GM12878 (cell line): ENCODE measurements around the gene FBRSL1. TPM values are rescaled to one million over a fixed set of nuclear protein-coding genes. Genes with fewer than 3 reads are reported as not detected.

Experiments
- ATAC-seq: fragments of 200-7000 bp; cut with Tn5 transposase; 3 replicates; pipeline ENCODE4 v1.9.1; 2020; ENCODE audit warnings: mild to moderate bottlenecking, moderate library complexity
- BruUV-seq: library from RNA; stranded (reverse); fragments of 400-500 nt; replicated peaks from 2 replicates; lab custom pipeline; 2021; lab: Mats Ljungman, UMichigan
- CTCF ChIA-PET: fragments of 300-600 bp; sonication (Branson Sonifier 250); formaldehyde crosslinking; extraction: SDS; loops from one replicate; lab custom pipeline; 2021; ENCODE audit warnings: inconsistent platforms; lab: Yijun Ruan, JAX
- POLR2A ChIA-PET: fragments of 350-600 bp; formaldehyde crosslinking; extraction: SDS; loops from one replicate; lab custom pipeline; 2021; ENCODE audit warnings: inconsistent platforms; lab: Charles Lee
- RAD21 ChIA-PET: fragments of 300-600 bp; sonication (Branson Sonifier 250); formaldehyde crosslinking; loops from one replicate; lab custom pipeline; 2023; ENCODE audit warnings: antibody characterized with exemption; ENCODE audit not compliant: unreplicated experiment; lab: Charles Lee
- SMC1A ChIA-PET: fragments of 300-600 bp; sonication (Branson Sonifier 250); formaldehyde crosslinking; loops from one replicate; lab custom pipeline; 2023; ENCODE audit not compliant: unreplicated experiment, uncharacterized antibody; lab: Charles Lee
- DNase-seq: peaks from one replicate; pipeline ENCODE4 v3.0.0-alpha.2; 2011; ENCODE audit warnings: low read depth, low spot score
- FAIRE-seq: peaks from 3 replicates; lab custom pipeline; 2011; peaks lifted over from hg19 to GRCh38; lab: Jason Lieb, UNC
- H2AFZ ChIP-seq: 2 replicates; pipeline ENCODE4 v1.6.0; 2011; ENCODE audit warnings: low read depth, low read length, control low read depth; ENCODE audit not compliant: control insufficient read depth
- H3K27ac ChIP-seq: 2 replicates; pipeline ENCODE4 v1.5.1; 2011; ENCODE audit warnings: control low read depth; ENCODE audit not compliant: control insufficient read depth, insufficient read depth
- H3K27me3 ChIP-seq, 2 experiments: replicated peaks in 1 of 2; 2 replicates each; pipeline versions ENCODE4 v1.6.0 to v1.6.1; 2011; ENCODE audit warnings: low read length in 1 of 2; ENCODE audit not compliant: control insufficient read depth in 2 of 2, insufficient read depth in 2 of 2
- H3K36me3 ChIP-seq, 2 experiments: 2 replicates each; pipeline ENCODE4 v1.5.1; 2011; ENCODE audit warnings: low read length in 1 of 2; ENCODE audit not compliant: control insufficient read depth in 2 of 2, insufficient read depth in 2 of 2
- H3K4me1 ChIP-seq: 2 replicates; pipeline ENCODE4 v1.6.1; 2011; ENCODE audit warnings: mild to moderate bottlenecking, low read length, moderate library complexity, mixed read lengths; ENCODE audit not compliant: control insufficient read depth, insufficient read depth
- H3K4me2 ChIP-seq: 2 replicates; pipeline ENCODE4 v1.6.0; 2011; ENCODE audit warnings: control low read depth; ENCODE audit not compliant: control insufficient read depth, insufficient read depth
- H3K4me3 ChIP-seq: fragments of 200-600 bp; sonication (generic); 2 replicates; pipeline ENCODE4 v1.5.1; 2016
- H3K79me2 ChIP-seq: 2 replicates; pipeline ENCODE4 v1.6.0; 2011; ENCODE audit warnings: low read length; ENCODE audit not compliant: control insufficient read depth, insufficient read depth
- H3K9ac ChIP-seq: 2 replicates; pipeline ENCODE4 v1.8.0; 2011; ENCODE audit warnings: low read length, control low read depth, mixed read lengths; ENCODE audit not compliant: control insufficient read depth, insufficient read depth
- H3K9me3 ChIP-seq: replicated peaks from 3 replicates; pipeline ENCODE4 v1.5.1; 2011; ENCODE audit warnings: mild to moderate bottlenecking, low read length; ENCODE audit not compliant: control insufficient read depth, insufficient read depth
- H4K20me1 ChIP-seq: 2 replicates; pipeline ENCODE4 v1.6.0; 2011; ENCODE audit not compliant: control insufficient read depth, insufficient read depth
- BRCA1 ChIP-seq: IDR thresholded peaks from 2 replicates; pipeline ENCODE4 v1.6.1; 2011; ENCODE audit warnings: low read depth, low read length, improper control_type of control experiment
- CEBPB ChIP-seq, 2 experiments: fragments of 150-350 bp in 1 of 2; IDR thresholded peaks; 2 replicates each; pipeline ENCODE4 v1.6.1; 2012 to 2014; ENCODE audit warnings: low read depth in 2 of 2, low read length in 2 of 2, borderline replicate concordance in 1 of 2, inconsistent platforms in 1 of 2
- ESRRA ChIP-seq: IDR thresholded peaks from 2 replicates; pipeline ENCODE4 v1.6.1; 2012; ENCODE audit warnings: mild to moderate bottlenecking, low read length, improper control_type of control experiment
- MTA3 ChIP-seq: IDR thresholded peaks from 2 replicates; pipeline ENCODE4 v1.6.1; 2012; ENCODE audit warnings: low read length, inconsistent platforms, borderline replicate concordance
- PAX5 ChIP-seq: IDR thresholded peaks from 2 replicates; pipeline ENCODE4 v1.6.1; 2011; ENCODE audit warnings: low read depth, low read length, borderline replicate concordance
- PKNOX1 ChIP-seq: fragments of 450-650 bp; IDR thresholded peaks from 2 replicates; pipeline ENCODE4 v1.6.1; 2016; ENCODE audit warnings: mild to moderate bottlenecking
- RUNX3 ChIP-seq: IDR thresholded peaks from 2 replicates; pipeline ENCODE4 v1.6.1; 2012; ENCODE audit warnings: low read length, inconsistent platforms
- SUZ12 ChIP-seq: fragments of 200-600 bp; sonication (generic); IDR thresholded peaks from one replicate; pipeline ENCODE4 v1.6.1; 2018; ENCODE audit warnings: antibody characterized with exemption, mild to moderate bottlenecking; ENCODE audit not compliant: unreplicated experiment
- WGBS: methylation state at CpG from one replicate; pipeline ENCODE4 v1.1.6; 2016; ENCODE audit warnings: low lambda C conversion rate; ENCODE audit not compliant: insufficient replicate concordance, insufficient coverage; ENCODE audit errors: missing lambda C conversion rate; 5-methylcytosine and 5-hydroxymethylcytosine counted together
- in situ Hi-C: fragments of 300-500 bp; cut with MboI; formaldehyde crosslinking; loops from 9 replicates; pipeline ENCODE4 v1.14.3; 2018; ENCODE audit warnings: mixed read lengths
- intact Hi-C: fragments of 100-400 bp; cut with micrococcal nuclease; formaldehyde crosslinking; loops from one replicate; pipeline ENCODE4 v1.14.2; 2022; ENCODE audit not compliant: unreplicated experiment
- polyA plus RNA-seq, 11 experiments: library from polyadenylated mRNA; depleted of rRNA in 4 of 11; unstranded in 6 of 11; stranded (reverse) in 5 of 11; fragments of >200 nt; fragmentation: Nextera tagmentation in 4 of 11; fragmentation: Illumina TruSeq in 1 of 11; extraction: Ambion mirVana in 4 of 11; extraction: Trizol in 1 of 11; gene quantifications; 1 replicate in 1 of 11; 2 replicates in 10 of 11; pipeline versions ENCODE4 v1.2.1 to v1.2.3, GENCODE V29; 2011 to 2016; ENCODE audit warnings: inconsistent platforms in 2 of 11, missing spikeins in 2 of 11, low read depth in 1 of 11
- total RNA-seq, 4 experiments: library from RNA; depleted of rRNA in 3 of 4; stranded (reverse); fragments of >200 nt in 3 of 4; fragmentation: Illumina TruSeq in 1 of 4; extraction: Trizol in 1 of 4; gene quantifications; 2 replicates each; pipeline versions ENCODE4 v1.2.1 to v1.2.3, GENCODE V29; 2013 to 2021
- TF ChIP-seq, protein P1 (sequence below): fragments of 450-650 bp; IDR thresholded peaks from 2 replicates; pipeline ENCODE4 v1.6.1; 2018; ENCODE audit warnings: borderline replicate concordance, mild to moderate bottlenecking; ENCODE audit not compliant: partially characterized antibody

Gene FBRSL1
- total and polyA plus RNA-seq, 10 of the 15 experiments (the other 5 are each of a cell fraction or from before 2014, with no cell fraction given) = 0.19 to 55.1 (median 4.1) TPM

GRCh38 chr12:132505105-132505851, 15.3 kb downstream of the FBRSL1 start:
- DNase-seq = no peak
- no peak overlapping the region for H3K4me3 ChIP-seq
- peaks cover 2% of the 10 kb centered on the region for H4K20me1 ChIP-seq
- ChIA-PET SMC1A (no interaction called here), CTCF (no interaction called here), POLR2A (no interaction called here), RAD21 (no interaction called here)
- no TSS peak for BruUV-seq
- WGBS = 78% methylated on average over 26 of the region's 27 CpGs
- H2AFZ ChIP-seq = no peak overlapping the region
- H3K4me1 ChIP-seq = peaks cover 9% of the 10 kb centered on the region
- TF ChIP-seq PKNOX1 = no peak
- no peak for TF ChIP-seq PAX5
- TF ChIP-seq, protein P1, sequence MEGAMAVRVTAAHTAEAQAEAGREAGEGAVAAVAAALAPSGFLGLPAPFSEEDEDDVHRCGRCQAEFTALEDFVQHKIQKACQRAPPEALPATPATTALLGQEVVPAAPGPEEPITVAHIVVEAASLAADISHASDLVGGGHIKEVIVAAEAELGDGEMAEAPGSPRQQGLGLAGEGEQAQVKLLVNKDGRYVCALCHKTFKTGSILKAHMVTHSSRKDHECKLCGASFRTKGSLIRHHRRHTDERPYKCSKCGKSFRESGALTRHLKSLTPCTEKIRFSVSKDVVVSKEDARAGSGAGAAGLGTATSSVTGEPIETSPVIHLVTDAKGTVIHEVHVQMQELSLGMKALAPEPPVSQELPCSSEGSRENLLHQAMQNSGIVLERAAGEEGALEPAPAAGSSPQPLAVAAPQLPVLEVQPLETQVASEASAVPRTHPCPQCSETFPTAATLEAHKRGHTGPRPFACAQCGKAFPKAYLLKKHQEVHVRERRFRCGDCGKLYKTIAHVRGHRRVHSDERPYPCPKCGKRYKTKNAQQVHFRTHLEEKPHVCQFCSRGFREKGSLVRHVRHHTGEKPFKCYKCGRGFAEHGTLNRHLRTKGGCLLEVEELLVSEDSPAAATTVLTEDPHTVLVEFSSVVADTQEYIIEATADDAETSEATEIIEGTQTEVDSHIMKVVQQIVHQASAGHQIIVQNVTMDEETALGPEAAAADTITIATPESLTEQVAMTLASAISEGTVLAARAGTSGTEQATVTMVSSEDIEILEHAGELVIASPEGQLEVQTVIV = no peak
- no peak for TF ChIP-seq CEBPB (IDR thresholded peaks at IDR 0.05; ENCODE audit: borderline replicate concordance in 1 of 2, low read depth in 2 of 2, low read length in 2 of 2)
- TF ChIP-seq SUZ12 = no peak
- no peak for TF ChIP-seq ESRRA
- no peak for TF ChIP-seq MTA3
- no peak for TF ChIP-seq BRCA1
- no peak for TF ChIP-seq RUNX3
- peaks cover 12% of the 10 kb centered on the region for H3K79me2 ChIP-seq
- ATAC-seq = peak; percentile 9
- H3K27ac ChIP-seq = no peak overlapping the region
- in situ Hi-C loops = no loop called here
- no peak overlapping the region for H3K9ac ChIP-seq
- H3K27me3 ChIP-seq = no peaks in the 10 kb centered on the region; a peak in 1 of 4 replicates
- intact Hi-C loops = no loop called here
- FAIRE-seq = no peak
- no peak overlapping the region for H3K4me2 ChIP-seq
- H3K36me3 ChIP-seq = peaks cover 0 to 11% of the 10 kb centered on the region in 2 experiments; a peak in 2 of 4 replicates
- H3K9me3 ChIP-seq = no peaks in the 10 kb centered on the region
